Measurements from ENCODE around the gene SLX4IP.

SLX4IP gene

GRCh38 chr20:10658051-10658823, 223.1 kb downstream of the SLX4IP start:
- Histone ChIP-seq H3K79me2 (ENCODE audit: control insufficient read depth, insufficient read depth, low read length, unreplicated experiment) (no peaks in the 10 kb centered on the region), H3K27me3 (ENCODE audit: insufficient read depth, low read length) (no peaks in the 10 kb centered on the region), H3K36me3 (ENCODE audit: insufficient read depth, low read length) (peaks cover 25% of the 10 kb centered on the region), H2AFZ (ENCODE audit: low read length, unreplicated experiment) (no peak overlapping the region), H3K27ac (ENCODE audit: low read depth, low read length) (no peak overlapping the region), H3K4me3 (ENCODE audit: low read depth, low read length) (no peak overlapping the region), H3K4me1 (ENCODE audit: control insufficient read depth, insufficient read depth, low read length, unreplicated experiment) (peaks cover 29% of the 10 kb centered on the region)

- Histone ChIP-seq H3K4me3 (ENCODE audit: low read depth, low read length) (no peak overlapping the region), H3K27me3 (ENCODE audit: insufficient read depth, low read length) (no peaks in the 10 kb centered on the region), H3K36me3 (ENCODE audit: insufficient read depth, low read length) (peaks cover 26% of the 10 kb centered on the region), H2AFZ (ENCODE audit: low read length, unreplicated experiment) (no peak overlapping the region), H3K79me2 (ENCODE audit: control insufficient read depth, insufficient read depth, low read length, unreplicated experiment) (no peaks in the 10 kb centered on the region), H3K4me1 (ENCODE audit: control insufficient read depth, insufficient read depth, low read length, unreplicated experiment) (peaks cover 26% of the 10 kb centered on the region), H3K27ac (ENCODE audit: low read depth, low read length) (no peak overlapping the region)
These were observed 223.9 kb downstream of the SLX4IP start for GRCh38 chr20:10658876-10659632.

GRCh38 chr20:10659651-10660601, 224.8 kb downstream of the SLX4IP start:
- peaks cover 18% of the 10 kb centered on the region for H3K4me1 ChIP-seq (ENCODE audit: control insufficient read depth, insufficient read depth, low read length, unreplicated experiment)
- H3K27ac ChIP-seq (ENCODE audit: low read depth, low read length) = no peak overlapping the region
- no peak overlapping the region for H3K4me3 ChIP-seq (ENCODE audit: low read depth, low read length)
- no peak overlapping the region for H2AFZ ChIP-seq (ENCODE audit: low read length, unreplicated experiment)
- H3K36me3 ChIP-seq (ENCODE audit: insufficient read depth, low read length) = peaks cover 26% of the 10 kb centered on the region
- H3K27me3 ChIP-seq (ENCODE audit: insufficient read depth, low read length) = no peaks in the 10 kb centered on the region
- peaks cover 5% of the 10 kb centered on the region for H3K79me2 ChIP-seq (ENCODE audit: control insufficient read depth, insufficient read depth, low read length, unreplicated experiment)

DNA sequence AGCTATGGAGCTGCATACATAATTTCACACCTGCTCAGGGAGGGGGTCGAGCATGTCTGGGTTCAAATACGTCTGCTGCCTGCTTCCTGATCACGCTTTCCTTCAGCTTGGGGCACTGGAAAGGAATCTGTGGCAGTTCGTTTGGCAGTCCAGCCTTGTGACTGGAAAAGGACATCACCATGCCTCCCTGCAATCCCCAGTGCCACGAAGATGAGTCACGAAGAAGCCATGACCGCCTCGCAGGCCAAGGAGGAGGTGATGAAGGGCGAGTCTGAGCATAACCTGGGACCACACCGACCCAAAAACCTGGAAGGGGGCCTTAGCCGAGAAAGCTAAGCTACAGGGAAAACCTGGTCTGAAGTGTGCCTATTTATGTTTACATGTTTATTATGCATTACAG, 225.6 kb downstream of the SLX4IP start:
- Histone ChIP-seq H3K4me1 (ENCODE audit: control insufficient read depth, insufficient read depth, low read length, unreplicated experiment) (peaks cover 22% of the 10 kb centered on the region), H3K27ac (ENCODE audit: low read depth, low read length) (no peak overlapping the region), H2AFZ (ENCODE audit: low read length, unreplicated experiment) (no peak overlapping the region), H3K36me3 (ENCODE audit: insufficient read depth, low read length) (peaks cover 26% of the 10 kb centered on the region), H3K27me3 (ENCODE audit: insufficient read depth, low read length) (no peaks in the 10 kb centered on the region), H3K79me2 (ENCODE audit: control insufficient read depth, insufficient read depth, low read length, unreplicated experiment) (peaks cover 8% of the 10 kb centered on the region), H3K4me3 (ENCODE audit: low read depth, low read length) (no peak overlapping the region)

DNA sequence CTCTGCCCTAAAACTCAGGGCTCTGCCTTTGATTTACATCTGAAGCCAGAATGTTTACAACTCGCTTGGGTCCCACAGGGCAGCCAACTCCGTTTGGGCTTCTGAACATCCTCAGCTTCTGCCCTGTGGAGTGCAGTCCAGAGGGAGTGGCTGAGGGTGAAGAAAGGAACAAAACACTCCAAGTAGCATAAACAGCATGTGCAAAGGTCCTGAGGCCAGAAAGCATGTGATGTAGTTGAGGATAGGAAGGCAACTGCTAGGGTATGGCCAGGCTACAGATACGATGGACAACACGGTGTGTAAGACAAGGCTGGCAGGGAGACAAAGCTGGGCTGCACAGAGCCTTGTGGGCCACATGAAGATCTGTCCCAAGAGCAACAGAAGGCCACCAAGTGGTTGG, 226.2 kb downstream of the SLX4IP start:
- Histone ChIP-seq H2AFZ (ENCODE audit: low read length, unreplicated experiment) (no peak overlapping the region), H3K27me3 (ENCODE audit: insufficient read depth, low read length) (no peaks in the 10 kb centered on the region), H3K4me1 (ENCODE audit: control insufficient read depth, insufficient read depth, low read length, unreplicated experiment) (peaks cover 23% of the 10 kb centered on the region), H3K4me3 (ENCODE audit: low read depth, low read length) (no peak overlapping the region), H3K36me3 (ENCODE audit: insufficient read depth, low read length) (peaks cover 21% of the 10 kb centered on the region), H3K27ac (ENCODE audit: low read depth, low read length) (no peak overlapping the region), H3K79me2 (ENCODE audit: control insufficient read depth, insufficient read depth, low read length, unreplicated experiment) (peaks cover 8% of the 10 kb centered on the region)

- Histone ChIP-seq H3K36me3 (ENCODE audit: insufficient read depth, low read length) (peaks cover 21% of the 10 kb centered on the region), H3K27me3 (ENCODE audit: insufficient read depth, low read length) (no peaks in the 10 kb centered on the region), H3K27ac (ENCODE audit: low read depth, low read length) (no peak overlapping the region), H3K79me2 (ENCODE audit: control insufficient read depth, insufficient read depth, low read length, unreplicated experiment) (peaks cover 16% of the 10 kb centered on the region), H2AFZ (ENCODE audit: low read length, unreplicated experiment) (no peak overlapping the region), H3K4me3 (ENCODE audit: low read depth, low read length) (no peak overlapping the region), H3K4me1 (ENCODE audit: control insufficient read depth, insufficient read depth, low read length, unreplicated experiment) (peaks cover 23% of the 10 kb centered on the region)
These were observed 227.0 kb downstream of the SLX4IP start for GRCh38 chr20:10662151-10662550.

DNA sequence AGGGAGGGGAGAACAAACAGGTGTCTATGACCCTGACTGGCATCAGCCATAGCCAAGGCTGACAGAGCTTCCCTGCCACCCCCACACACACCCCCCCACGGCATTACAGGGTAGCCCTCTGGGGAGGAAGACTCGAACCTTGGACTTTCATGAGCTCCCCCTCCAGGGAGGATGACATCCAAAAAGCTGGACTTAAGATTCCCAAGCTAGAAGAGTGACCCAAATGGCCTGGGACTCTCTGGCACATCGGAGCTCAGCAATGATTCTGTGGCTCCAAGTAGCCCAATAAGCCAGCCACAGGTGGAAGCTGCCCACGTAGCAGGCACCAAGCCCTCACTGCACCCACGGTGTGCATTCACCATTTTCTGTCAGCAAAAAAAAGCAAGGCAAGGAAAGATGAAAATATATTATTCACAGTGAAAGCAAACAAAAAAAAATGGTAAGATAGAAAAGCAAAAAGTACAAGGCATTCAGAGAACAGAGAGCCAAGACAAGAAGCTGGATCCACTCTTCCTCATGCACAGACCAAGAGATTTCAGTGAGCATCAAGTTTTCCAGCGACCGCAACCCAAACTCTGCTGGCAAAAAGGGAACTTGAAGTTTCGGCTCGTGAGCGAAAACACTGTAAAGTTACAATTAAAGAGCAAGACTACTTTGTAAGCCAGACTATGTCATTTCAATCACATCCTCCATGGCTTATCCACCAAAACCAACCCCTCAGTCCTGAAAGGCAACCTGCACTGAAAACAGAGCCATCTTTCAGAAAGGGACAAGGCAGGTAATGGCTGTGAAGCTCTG, 227.8 kb downstream of the SLX4IP start:
- Histone ChIP-seq H3K27me3 (ENCODE audit: insufficient read depth, low read length) (no peaks in the 10 kb centered on the region), H3K4me3 (ENCODE audit: low read depth, low read length) (no peak overlapping the region), H3K27ac (ENCODE audit: low read depth, low read length) (no peak overlapping the region), H3K79me2 (ENCODE audit: control insufficient read depth, insufficient read depth, low read length, unreplicated experiment) (peaks cover 22% of the 10 kb centered on the region), H3K4me1 (ENCODE audit: control insufficient read depth, insufficient read depth, low read length, unreplicated experiment) (peaks cover 26% of the 10 kb centered on the region), H3K36me3 (ENCODE audit: insufficient read depth, low read length) (peaks cover 17% of the 10 kb centered on the region), H2AFZ (ENCODE audit: low read length, unreplicated experiment) (no peak overlapping the region)

DNA sequence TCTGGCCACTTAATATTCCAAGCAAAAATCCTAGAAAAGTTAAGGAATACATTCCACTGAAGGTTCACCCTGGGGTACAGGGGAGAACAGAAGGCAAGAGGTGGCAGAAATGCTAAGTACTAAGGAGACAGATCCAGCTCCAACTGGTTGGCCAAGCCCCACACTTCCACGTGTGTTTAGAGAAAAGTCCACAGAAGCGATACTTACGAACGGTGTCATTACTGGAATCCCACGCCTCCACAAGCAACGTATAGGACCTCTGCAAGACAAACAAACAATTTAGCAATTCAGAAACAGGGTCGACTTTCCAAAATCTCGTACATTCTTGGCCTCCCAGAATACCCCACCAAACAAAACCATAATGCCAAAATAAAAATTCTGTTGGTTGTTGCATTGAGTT, 228.7 kb downstream of the SLX4IP start:
- Histone ChIP-seq H3K79me2 (ENCODE audit: control insufficient read depth, insufficient read depth, low read length, unreplicated experiment) (peaks cover 27% of the 10 kb centered on the region), H3K27me3 (ENCODE audit: insufficient read depth, low read length) (no peaks in the 10 kb centered on the region), H3K27ac (ENCODE audit: low read depth, low read length) (no peak overlapping the region), H2AFZ (ENCODE audit: low read length, unreplicated experiment) (no peak overlapping the region), H3K4me3 (ENCODE audit: low read depth, low read length) (no peak overlapping the region), H3K4me1 (ENCODE audit: control insufficient read depth, insufficient read depth, low read length, unreplicated experiment) (peaks cover 28% of the 10 kb centered on the region), H3K36me3 (ENCODE audit: insufficient read depth, low read length) (peaks cover 24% of the 10 kb centered on the region; the same call in 1 of the 2 replicates)

- H3K36me3 ChIP-seq (ENCODE audit: insufficient read depth, low read length) = peaks cover 17% of the 10 kb centered on the region; the same call in 1 of the 2 replicates
- peaks cover 31% of the 10 kb centered on the region for H3K4me1 ChIP-seq (ENCODE audit: control insufficient read depth, insufficient read depth, low read length, unreplicated experiment)
- H2AFZ ChIP-seq (ENCODE audit: low read length, unreplicated experiment) = no peak overlapping the region
- no peak overlapping the region for H3K4me3 ChIP-seq (ENCODE audit: low read depth, low read length)
- no peak overlapping the region for H3K27ac ChIP-seq (ENCODE audit: low read depth, low read length)
- no peaks in the 10 kb centered on the region for H3K27me3 ChIP-seq (ENCODE audit: insufficient read depth, low read length)
- H3K79me2 ChIP-seq (ENCODE audit: control insufficient read depth, insufficient read depth, low read length, unreplicated experiment) = peaks cover 39% of the 10 kb centered on the region
These were observed 230.0 kb downstream of the SLX4IP start for GRCh38 chr20:10665027-10665561.

All from ACC112 (cell line).